Esophagus squamous epithelium (tissue), 5 donors: ENCODE data around the gene ATF4. TPM values are rescaled to one million over a fixed set of nuclear protein-coding genes. Genes with fewer than 3 reads are reported as not detected.

Experiments used
- DNase-seq: peaks from one replicate; lab custom pipeline; 2025; lab: John Stamatoyannopoulos, UW
- H3K27ac ChIP-seq, 4 donors: fragments of 200-600 bp; sonication (generic); one replicate each; pipeline ENCODE4 v1.5.1; 2016 to 2019; ENCODE audit warnings: mild to moderate bottlenecking in 1 of 4
- H3K27me3 ChIP-seq, 4 donors: fragments of 200-600 bp; sonication (generic); 1 replicate in 3 of 4; 2 replicates in 1 of 4; pipeline versions ENCODE4 v1.5.1 to v1.6.0; 2017 to 2021; ENCODE audit warnings: antibody characterized with exemption in 1 of 4
- H3K36me3 ChIP-seq, 3 donors: fragments of 200-600 bp; sonication (generic); one replicate each; pipeline ENCODE4 v1.5.1; 2016 to 2019
- H3K4me1 ChIP-seq, 3 donors: fragments of 200-600 bp; sonication (generic); one replicate each; pipeline ENCODE4 v1.5.1; 2017 to 2019
- H3K4me3 ChIP-seq, 4 donors: fragments of 200-600 bp; sonication (generic); 1 replicate in 3 of 4; 2 replicates in 1 of 4; pipeline ENCODE4 v1.5.1; 2016 to 2019; ENCODE audit warnings: mild to moderate bottlenecking in 2 of 4, moderate library complexity in 1 of 4
- H3K9me3 ChIP-seq, 3 donors: fragments of 200-600 bp; sonication (generic); one replicate each; pipeline ENCODE4 v1.5.1; 2016 to 2019
- CTCF ChIP-seq, 6 experiments: fragments of 450-650 bp in 4 of 6; fragments of 200-600 bp in 2 of 6; sonication (generic) in 2 of 6; IDR thresholded peaks; one replicate each; pipeline ENCODE4 v1.5.1; 2016 to 2019; ENCODE audit warnings: antibody characterized with exemption in 6 of 6, mild to moderate bottlenecking in 4 of 6, moderate library complexity in 4 of 6
- POLR2A ChIP-seq, 4 donors: fragments of 450-650 bp; IDR thresholded peaks; one replicate each; pipeline ENCODE4 v1.6.1; 2017; ENCODE audit warnings: antibody characterized with exemption in 4 of 4, mild to moderate bottlenecking in 4 of 4, moderate library complexity in 3 of 4
- WGBS, 2 donors: methylation state at CpG; one replicate each; pipeline ENCODE4 v1.1.5; 2018; 5-methylcytosine and 5-hydroxymethylcytosine counted together
- intact Hi-C: fragments of 100-400 bp; cut with DNase I; formaldehyde crosslinking; loops from one replicate; pipeline ENCODE4 v1.15.0; 2022
- total RNA-seq, 4 donors: library from RNA; depleted of rRNA; stranded (reverse); fragments of >200 nt; gene quantifications; one replicate each; pipeline ENCODE4 v1.1.0, GENCODE V29; 2016
- donor health status: DM: yes; HTN: yes; CAD: no.

ATF4 gene
- total RNA-seq, 4 donors from 2014 or later: 170 to 288 (median 234) TPM

GRCh38 chr22:39526736-39527171 is 6.4 kb downstream of the ATF4 start:
- Histone ChIP-seq H3K27me3 (no peaks in the 10 kb centered on the region), H3K9me3 (no peaks in the 10 kb centered on the region), H3K36me3 (peaks cover 12 to 68% (median 22%) of the 10 kb centered on the region in 3 donors), H3K27ac (peak overlapping the region in 3 of 4 donors; percentile 62 to 70 (median 67)), H3K4me1 (peaks cover 60 to 97% (median 74%) of the 10 kb centered on the region in 3 donors), H3K4me3 (no peak overlapping the region)
- WGBS, 2 donors: 58 to 66% methylated on average over 2 to 4 of the region's 4 CpGs
- intact Hi-C loops: no loop called here
- no peak for DNase-seq
- TF ChIP-seq CTCF (IDR thresholded peaks at IDR 0.05): no peak
- no peak for TF ChIP-seq POLR2A (IDR thresholded peaks at IDR 0.05)

GRCh38 chr22:39527481-39527961 is 7.2 kb downstream of the ATF4 start:
- Histone ChIP-seq H3K9me3 (no peaks in the 10 kb centered on the region), H3K36me3 (peaks cover 6 to 60% (median 14%) of the 10 kb centered on the region in 3 donors), H3K27me3 (no peaks in the 10 kb centered on the region), H3K27ac (peak overlapping the region; percentile 48 to 70 (median 64)), H3K4me1 (peaks cover 56 to 94% (median 69%) of the 10 kb centered on the region in 3 donors), H3K4me3 (no peak overlapping the region)
- TF ChIP-seq POLR2A (IDR thresholded peaks at IDR 0.05) (no peak), CTCF (IDR thresholded peaks at IDR 0.05) (no peak)
- intact Hi-C loops: no loop called here
- DNase-seq: no peak
- 28 to 56% methylated on average over 3 of the region's 6 CpGs for WGBS, 2 donors

GRCh38 chr22:39528080-39528661 is 7.8 kb downstream of the ATF4 start:
- Histone ChIP-seq H3K36me3 (peaks cover 0 to 54% (median 11%) of the 10 kb centered on the region in 3 donors), H3K27me3 (no peaks in the 10 kb centered on the region), H3K9me3 (no peaks in the 10 kb centered on the region), H3K4me1 (peaks cover 50 to 91% (median 62%) of the 10 kb centered on the region in 3 donors), H3K4me3 (peak overlapping the region in 2 of 4 donors; percentile 14 to 15), H3K27ac (peak overlapping the region; percentile 48 to 70 (median 64))
- WGBS, 2 donors: 54 to 78% methylated on average over 8 to 10 of the region's 12 CpGs
- no peak for DNase-seq
- intact Hi-C loops: no loop called here
- TF ChIP-seq CTCF (IDR thresholded peaks at IDR 0.05) (no peak), POLR2A (IDR thresholded peaks at IDR 0.05) (no peak)

- H3K27ac ChIP-seq: peak overlapping the region; percentile 48 to 70 (median 64)
- peaks cover 0 to 48% (median 10%) of the 10 kb centered on the region in 3 donors for H3K36me3 ChIP-seq
- H3K9me3 ChIP-seq: no peaks in the 10 kb centered on the region
- peak; percentile 60 for DNase-seq
- intact Hi-C loops: no loop called here
- H3K4me1 ChIP-seq: peaks cover 49 to 88% (median 55%) of the 10 kb centered on the region in 3 donors
- peak overlapping the region in 3 of 4 donors; percentile 14 to 50 (median 15) for H3K4me3 ChIP-seq
- H3K27me3 ChIP-seq: no peaks in the 10 kb centered on the region
- TF ChIP-seq POLR2A (IDR thresholded peaks at IDR 0.05) (peak in 1 of 4 donors; percentile 55), CTCF (IDR thresholded peaks at IDR 0.05) (peak; percentile 96 to 99 (median 98))
- 0 to 26% methylated on average over 5 to 11 of the region's 32 CpGs for WGBS, 2 donors
Measured at GRCh38 chr22:39528681-39529486, 8.5 kb downstream of the ATF4 start.
